GM12892 (cell line): ENCODE results near the gene ATP6V0E1.
A peak's percentile ranks its signal among the peaks of the same experiment; 100 is the strongest.

Experiments used
- DNase-seq: peaks from one replicate; pipeline ENCODE4 v3.0.0; 2011; ENCODE audit not compliant: insufficient read length
- FAIRE-seq: peaks from 2 replicates; lab custom pipeline; 2011; peaks lifted over from hg19 to GRCh38; lab: Jason Lieb, UNC
- POLR2A ChIP-seq: IDR thresholded peaks from 2 replicates; pipeline ENCODE4 v1.6.1; 2011; ENCODE audit warnings: low read depth, low read length, control low read depth
- POLR2AphosphoS5 ChIP-seq: IDR thresholded peaks from 2 replicates; pipeline ENCODE4 v1.6.1; 2011; ENCODE audit warnings: low read depth, low read length, control low read depth
- TAF1 ChIP-seq: IDR thresholded peaks from 2 replicates; pipeline ENCODE4 v1.6.1; 2011; ENCODE audit warnings: low read depth, mild to moderate bottlenecking, control low read depth, low read length, borderline replicate concordance

Gene ATP6V0E1

DNA sequence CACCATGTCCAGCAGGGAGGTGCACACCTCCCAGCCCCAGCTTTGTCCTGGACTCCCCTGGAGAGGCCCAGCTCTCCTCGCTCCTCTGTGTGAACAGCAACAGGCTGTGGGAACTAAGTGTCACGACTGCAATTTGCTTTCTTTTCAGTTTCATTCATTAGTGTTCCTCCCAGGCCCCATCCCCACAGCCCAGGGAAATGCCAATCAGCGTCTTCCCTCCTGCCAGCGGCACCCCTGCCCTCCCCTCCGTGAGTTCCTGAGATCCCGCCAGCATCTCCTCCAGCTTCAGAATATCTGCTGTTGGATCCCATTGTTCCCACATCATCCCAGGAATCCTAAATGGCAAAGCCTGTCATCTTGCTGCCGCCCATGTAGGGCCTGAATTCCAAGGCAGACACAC lies 37.4 kb upstream of the ATP6V0E1 start:
- no peak for FAIRE-seq
- no peak for TF ChIP-seq POLR2A
- TF ChIP-seq TAF1 = no peak
- TF ChIP-seq POLR2AphosphoS5 = no peak
- DNase-seq = no peak

DNA sequence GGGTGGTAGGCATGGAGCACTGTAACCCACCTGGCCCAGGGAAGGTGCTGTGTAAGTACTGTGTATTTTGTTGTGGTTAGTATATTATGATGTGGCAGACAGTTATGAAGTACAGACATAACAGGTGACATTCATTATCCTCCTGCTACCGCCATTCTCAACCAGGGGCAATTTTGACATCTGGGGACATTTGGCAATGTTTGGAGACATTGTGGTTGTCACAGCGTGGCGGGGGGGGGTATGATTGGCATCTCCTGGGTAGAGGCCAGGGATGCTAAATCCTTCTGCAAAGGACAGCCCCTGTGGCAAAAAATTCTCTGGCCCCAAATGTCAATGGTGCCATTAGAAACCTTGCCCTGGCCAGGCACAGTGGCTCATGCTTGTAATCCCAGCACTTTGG lies 34.1 kb upstream of the ATP6V0E1 start:
- DNase-seq (no peak), FAIRE-seq (no peak)
- TF ChIP-seq TAF1 (no peak), POLR2AphosphoS5 (no peak), POLR2A (no peak)

DNA sequence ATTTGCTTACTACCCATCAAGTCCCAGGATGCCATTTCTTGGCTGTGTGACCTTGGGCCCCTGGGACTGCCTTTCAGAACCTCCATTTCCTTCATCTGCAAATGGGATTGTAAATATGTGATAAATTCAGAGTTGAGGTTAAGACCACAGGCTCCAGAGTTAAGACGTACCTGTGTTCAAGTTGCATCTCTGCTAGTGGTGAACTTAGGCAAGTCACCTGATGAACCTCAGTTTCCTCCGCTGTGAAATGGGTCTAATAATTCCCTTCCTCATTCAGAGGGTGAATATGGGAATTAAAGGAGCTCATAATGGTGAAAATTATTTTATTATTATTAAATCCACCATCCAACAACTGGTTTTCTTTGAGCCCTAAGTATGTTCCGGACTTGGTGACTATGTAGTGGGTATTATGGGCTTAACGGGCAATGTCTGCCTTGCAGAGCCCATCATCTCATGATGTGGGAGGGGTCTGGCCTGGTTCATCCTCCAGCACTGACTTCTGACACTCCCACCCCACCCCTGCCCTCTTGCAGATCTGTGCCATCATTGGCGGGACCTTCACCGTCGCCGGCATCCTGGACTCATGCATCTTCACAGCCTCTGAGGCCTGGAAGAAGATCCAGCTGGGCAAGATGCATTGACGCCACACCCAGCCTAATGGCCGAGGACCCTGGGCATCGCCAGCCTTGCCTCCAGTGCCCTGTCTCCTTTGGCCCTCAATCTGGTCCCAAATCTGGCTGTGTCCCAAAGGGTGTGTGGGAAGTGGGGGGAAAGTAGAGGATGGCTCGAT lies 33.2 kb upstream of the ATP6V0E1 start:
- DNase-seq = no peak
- FAIRE-seq = no peak
- TF ChIP-seq POLR2A = no peak
- TF ChIP-seq TAF1 = no peak
- TF ChIP-seq POLR2AphosphoS5 = no peak

DNA sequence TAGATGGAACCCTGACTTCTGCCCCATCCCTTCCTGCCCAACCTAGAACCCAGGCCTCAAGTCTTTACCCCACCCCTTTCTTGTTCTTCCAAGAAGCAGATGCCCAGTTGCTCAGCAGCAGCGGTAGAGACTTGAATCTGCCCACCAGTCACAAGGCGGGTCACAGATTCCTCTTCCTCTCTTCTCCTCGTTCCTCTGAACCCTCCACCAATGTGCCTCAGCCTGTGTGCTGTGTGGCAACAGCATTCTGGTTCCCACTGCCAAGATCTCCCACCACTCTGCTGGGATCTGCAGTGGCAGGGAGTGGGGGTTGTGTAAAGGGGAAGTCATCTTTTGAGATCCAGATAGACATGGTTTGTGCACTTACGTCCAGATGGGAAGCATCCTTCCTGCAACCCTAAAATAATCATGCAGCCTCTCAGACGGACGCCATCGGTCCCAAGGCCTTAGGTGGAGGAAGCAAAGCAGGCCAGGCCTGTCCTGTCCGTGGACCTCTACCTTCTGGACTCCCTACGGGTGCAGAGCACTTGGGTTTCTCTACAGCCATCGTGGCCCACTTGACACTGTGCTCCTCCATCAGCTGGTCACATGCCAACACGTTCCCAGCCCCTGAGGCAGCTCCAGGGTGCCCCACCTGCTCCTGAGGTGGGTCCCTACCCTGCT lies 32.1 kb upstream of the ATP6V0E1 start:
- FAIRE-seq (no peak), DNase-seq (no peak)
- TF ChIP-seq POLR2A = no peak
- no peak for TF ChIP-seq POLR2AphosphoS5
- TF ChIP-seq TAF1 = no peak

DNA sequence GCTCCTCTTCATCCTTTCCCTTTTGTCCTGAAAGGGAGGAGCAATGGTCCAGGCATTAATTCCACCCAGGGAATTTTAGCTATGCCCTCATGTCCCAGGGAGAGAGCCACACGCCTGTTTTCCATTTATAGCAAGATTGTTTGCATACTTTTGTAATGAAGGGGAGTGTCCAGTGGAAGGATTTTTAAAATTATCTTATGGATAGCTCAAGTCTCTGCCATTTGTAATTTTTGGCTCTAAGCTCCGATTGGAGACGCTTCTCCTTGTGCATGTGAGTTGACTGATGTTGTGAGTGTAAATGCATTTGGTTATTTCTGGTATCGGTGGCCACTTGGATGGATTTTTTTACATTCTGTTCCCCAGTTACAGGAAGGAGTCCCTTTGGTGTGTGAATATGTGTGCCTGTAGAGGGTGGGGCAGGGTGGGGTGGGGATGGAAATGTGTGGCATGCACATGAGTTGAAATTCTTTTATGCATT lies 31.5 kb upstream of the ATP6V0E1 start:
- TF ChIP-seq POLR2AphosphoS5 (no peak), POLR2A (no peak), TAF1 (no peak)
- FAIRE-seq = no peak
- DNase-seq = no peak

DNA sequence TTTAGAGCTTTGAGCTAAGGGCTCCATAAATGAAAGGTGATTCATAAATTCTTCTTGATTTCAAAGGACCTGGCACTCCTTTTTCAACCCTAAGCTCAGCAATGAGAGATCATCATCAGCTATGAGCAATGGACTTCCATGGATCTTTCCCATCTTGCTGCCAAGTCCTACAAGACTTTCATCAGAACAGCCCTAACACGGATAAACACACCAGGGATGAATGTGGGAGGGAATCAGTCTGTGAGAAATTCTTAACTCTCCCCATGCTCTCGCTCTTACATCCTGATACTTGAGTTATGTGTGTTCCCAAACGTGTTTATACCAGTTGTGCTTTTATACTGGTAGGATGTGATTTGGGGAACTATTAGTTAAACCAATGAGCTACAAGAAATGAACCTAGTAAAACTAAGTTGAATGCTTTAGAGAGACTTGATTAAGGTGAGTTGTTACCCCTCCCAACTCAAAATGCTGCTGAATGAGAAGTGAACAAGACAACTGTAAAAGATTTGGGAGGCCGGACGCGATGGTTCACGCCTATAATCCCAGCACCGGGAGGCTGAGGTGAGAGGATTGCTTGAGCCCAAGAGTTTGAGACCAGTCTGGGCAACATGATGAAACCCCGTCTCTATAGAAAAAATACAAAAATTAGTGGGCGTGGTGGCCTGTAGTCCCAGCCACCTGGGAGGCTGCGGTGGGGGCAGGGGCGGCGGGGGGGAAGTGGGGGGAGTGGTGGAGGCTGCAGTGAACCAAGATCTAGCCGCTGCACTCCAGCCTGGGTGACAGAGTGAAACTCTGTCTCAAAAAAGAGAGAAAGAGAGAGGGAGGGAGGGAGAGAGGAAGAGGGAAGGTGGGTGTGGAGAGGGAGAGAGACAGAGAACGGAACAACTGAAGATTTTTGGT lies 29.5 kb upstream of the ATP6V0E1 start:
- no peak for DNase-seq
- FAIRE-seq = no peak
- TF ChIP-seq POLR2AphosphoS5 (0 out of 2 replicates have a peak, but pooled peaks have one; percentile 9), POLR2A (no peak)

DNA sequence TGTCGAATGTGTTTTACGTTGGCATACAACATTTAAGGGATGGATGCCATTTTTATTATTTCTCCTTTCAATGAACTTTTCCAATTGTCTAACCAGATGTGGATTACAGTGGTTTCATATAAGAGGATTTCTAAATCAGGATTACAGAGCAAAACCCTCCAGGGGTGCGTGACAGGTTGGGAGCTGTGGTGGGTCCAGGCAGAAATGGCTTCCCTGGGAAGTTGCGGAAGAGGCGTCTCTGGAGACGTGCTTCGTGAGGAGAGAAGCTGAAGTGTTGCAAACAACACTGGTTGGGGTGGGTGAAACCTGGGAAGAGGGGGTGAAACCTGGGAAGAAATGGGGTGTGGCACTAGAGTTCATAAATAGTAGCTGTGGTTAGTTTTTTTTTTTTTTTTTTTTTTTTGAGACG lies 28.8 kb upstream of the ATP6V0E1 start:
- no peak for DNase-seq

DNA sequence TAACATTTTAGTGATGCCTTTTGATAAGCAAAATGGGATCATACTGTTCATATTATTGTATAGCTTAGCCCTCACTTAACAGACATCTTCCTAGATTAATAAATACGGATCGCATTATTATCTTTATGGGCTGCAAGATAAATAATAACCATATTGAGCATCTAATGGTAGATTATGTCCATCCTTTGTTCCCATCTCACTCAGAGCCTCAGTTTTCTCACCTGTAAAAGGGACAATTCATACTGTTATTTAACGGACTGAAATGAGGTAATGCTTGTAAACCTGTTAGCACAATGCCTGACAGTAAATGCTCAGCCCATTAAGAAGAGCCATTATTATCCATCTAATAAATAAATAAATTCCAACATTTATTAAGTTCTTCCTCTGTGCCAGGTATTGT lies 27.3 kb upstream of the ATP6V0E1 start:
- no peak for TF ChIP-seq TAF1
- TF ChIP-seq POLR2AphosphoS5 = no peak
- no peak for TF ChIP-seq POLR2A
- DNase-seq = no peak
- FAIRE-seq = no peak

More for the DNA sequence above, 28.8 kb upstream of the ATP6V0E1 start:
- no peak for TF ChIP-seq POLR2A
- no peak for TF ChIP-seq POLR2AphosphoS5
- no peak for FAIRE-seq

DNA sequence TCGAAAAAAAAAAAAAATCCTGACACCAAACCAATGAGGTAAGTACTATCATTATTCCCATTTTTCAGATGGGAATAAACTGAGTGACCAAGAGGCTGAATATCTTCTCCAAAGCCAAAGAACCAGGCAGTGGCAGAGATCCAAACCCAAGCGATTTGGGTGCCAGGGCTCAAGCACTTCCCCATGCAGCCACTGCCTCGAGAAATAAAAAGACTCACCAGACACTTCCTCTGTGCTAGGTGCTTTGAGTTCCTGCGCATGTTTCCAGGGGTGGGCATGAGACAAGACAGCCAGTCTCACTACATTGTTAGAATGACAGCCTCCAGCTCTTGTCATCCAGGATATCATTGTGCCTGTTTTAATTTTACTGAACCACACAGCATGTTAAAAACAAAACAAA lies 26.6 kb upstream of the ATP6V0E1 start:
- no peak for TF ChIP-seq POLR2AphosphoS5
- no peak for TF ChIP-seq TAF1
- no peak for TF ChIP-seq POLR2A
- DNase-seq (no peak), FAIRE-seq (no peak)

DNA sequence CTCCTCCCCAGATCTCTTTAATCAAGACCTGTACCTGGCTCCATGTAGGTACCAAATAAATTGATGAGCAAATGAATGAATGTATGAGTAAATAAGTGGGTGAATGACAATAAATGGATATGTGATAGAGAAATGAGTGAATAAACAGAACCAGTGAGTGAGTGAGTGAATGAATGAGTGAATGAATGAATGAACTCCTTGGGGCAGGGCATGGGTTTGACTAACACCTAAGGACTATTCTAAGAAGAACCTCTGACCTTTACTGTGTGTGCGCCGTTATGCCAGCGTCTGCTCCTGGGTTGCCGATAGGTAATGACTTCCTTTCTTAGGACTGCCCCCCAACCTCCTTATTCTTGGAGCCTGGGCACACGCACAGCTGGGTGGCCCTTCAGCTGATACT lies 26.1 kb upstream of the ATP6V0E1 start:
- DNase-seq (no peak), FAIRE-seq (no peak)
- no peak for TF ChIP-seq TAF1
- no peak for TF ChIP-seq POLR2A
- no peak for TF ChIP-seq POLR2AphosphoS5

DNA sequence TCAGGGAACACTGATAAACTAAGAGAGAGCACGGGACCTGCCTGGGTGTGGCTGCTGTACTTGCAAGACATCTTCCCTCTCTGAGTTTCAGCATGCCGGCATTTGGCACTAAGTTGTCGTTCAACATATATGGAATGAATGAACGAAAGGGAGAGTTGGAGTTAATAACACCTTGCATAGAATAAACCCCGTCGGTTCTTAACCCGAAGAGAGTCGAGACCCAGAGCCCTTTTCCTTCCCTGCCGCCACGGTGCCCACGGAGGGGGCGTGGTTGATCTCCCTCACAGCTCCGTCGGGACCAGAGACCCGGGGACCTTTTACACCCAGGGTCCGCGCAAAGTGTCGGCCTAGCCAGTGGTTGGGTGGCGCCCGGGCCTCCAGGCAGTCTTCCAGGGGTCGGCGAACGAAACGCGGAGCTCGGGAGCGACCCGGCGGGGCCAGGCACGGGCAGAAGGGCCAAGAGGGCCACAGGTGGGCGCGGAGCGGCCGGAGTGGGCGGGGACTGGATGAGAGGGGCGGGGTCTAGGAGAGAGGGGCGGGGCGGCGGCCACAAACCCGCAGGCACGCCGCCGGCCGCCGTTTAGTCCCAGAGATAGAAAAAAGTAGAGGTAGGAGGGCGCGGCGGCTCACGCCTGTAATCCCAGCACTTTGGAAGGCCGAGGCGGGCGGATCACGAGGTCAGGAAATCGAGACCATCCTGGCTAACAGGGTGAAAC lies 25.1 kb upstream of the ATP6V0E1 start:
- DNase-seq (peak; percentile 87), FAIRE-seq (no peak)
- TF ChIP-seq POLR2AphosphoS5 = no peak
- TF ChIP-seq TAF1 = no peak
- TF ChIP-seq POLR2A = no peak
